NCI-H1930 (cell line): ENCODE measurements around the gene B4GALNT4.
"Not testable (repeated sequence)": the region's sequence is repeated elsewhere in the genome, so short reads cannot be mapped to it uniquely, and the experiment has no call there.

Source experiments
- DNase-seq, 2 experiments: peaks; one replicate each; lab custom pipeline; 2025; lab: John Stamatoyannopoulos, UW

Gene B4GALNT4

GRCh38 chr11:334264-334994 is 34.9 kb upstream of the B4GALNT4 start:
- DNase-seq: peak in 1 of 2 experiments; percentile 33

- no peak for DNase-seq
These were observed 33.3 kb upstream of the B4GALNT4 start for GRCh38 chr11:335779-336658.

GRCh38 chr11:336659-337198 is 32.6 kb upstream of the B4GALNT4 start:
- no peak for DNase-seq

- no peak for DNase-seq
These were observed 31.6 kb upstream of the B4GALNT4 start for GRCh38 chr11:337711-338110.

GRCh38 chr11:339963-340362 is 29.3 kb upstream of the B4GALNT4 start:
- no peak for DNase-seq

- no peak for DNase-seq
These were observed 28.5 kb upstream of the B4GALNT4 start for GRCh38 chr11:340539-341512.

- DNase-seq: no peak
These were observed 27.0 kb upstream of the B4GALNT4 start for GRCh38 chr11:342328-342727.

- no peak for DNase-seq
These were observed 24.3 kb upstream of the B4GALNT4 start for GRCh38 chr11:344836-345578.

- DNase-seq: no peak
These were observed 22.8 kb upstream of the B4GALNT4 start for GRCh38 chr11:346529-346928.

GRCh38 chr11:349270-349954 is 19.9 kb upstream of the B4GALNT4 start:
- not testable (repeated sequence) for DNase-seq

GRCh38 chr11:350033-350722 is 19.1 kb upstream of the B4GALNT4 start:
- DNase-seq: not testable (repeated sequence)

- DNase-seq: no peak
These were observed 18.5 kb upstream of the B4GALNT4 start for GRCh38 chr11:350723-351255.

- no peak for DNase-seq
These were observed 17.9 kb upstream of the B4GALNT4 start for GRCh38 chr11:351411-351810.

- no peak for DNase-seq
These were observed 16.8 kb upstream of the B4GALNT4 start for GRCh38 chr11:352456-353031.

GRCh38 chr11:353179-353873 is 16.0 kb upstream of the B4GALNT4 start:
- DNase-seq: no peak

- DNase-seq: peak; percentile 72
These were observed 13.5 kb upstream of the B4GALNT4 start for GRCh38 chr11:355581-356458.

- DNase-seq: no peak
These were observed 12.7 kb upstream of the B4GALNT4 start for GRCh38 chr11:356610-357009.
